HG02973 (cell line): Measurements from ENCODE around the gene DOLK.

ENCODE experiments used
- ATAC-seq: cut with Tn5 transposase; IDR thresholded peaks from one replicate; pipeline ENCODE4 v1.9.1; 2021; ENCODE audit warnings: moderate library complexity; ENCODE audit not compliant: unreplicated experiment

The DOLK gene

GRCh38 chr9:128936171-128936865, 11.1 kb downstream of the DOLK start:
- no peak for ATAC-seq

- ATAC-seq = no peak
Measured at GRCh38 chr9:128933731-128934130, 13.7 kb downstream of the DOLK start.

GRCh38 chr9:128929560-128929959, 17.8 kb downstream of the DOLK start:
- ATAC-seq = no peak

- ATAC-seq = no peak
Measured at GRCh38 chr9:128928624-128929023, 18.8 kb downstream of the DOLK start.

GRCh38 chr9:128927731-128928411, 19.5 kb downstream of the DOLK start:
- ATAC-seq = no peak

GRCh38 chr9:128923493-128923883, 23.9 kb downstream of the DOLK start:
- no peak for ATAC-seq

GRCh38 chr9:128921881-128922763, 25.3 kb downstream of the DOLK start:
- no peak for ATAC-seq

- ATAC-seq = no peak
Measured at GRCh38 chr9:128920381-128921058, 26.9 kb downstream of the DOLK start, which contains the start of gene PHYHD1. PHYHD1 (plus strand) TSS chr9:128920982; CDS start chr9:128922324, 1,342 bp downstream.

- no peak for ATAC-seq
Measured at GRCh38 chr9:128919402-128920089, 27.9 kb downstream of the DOLK start.

GRCh38 chr9:128918921-128919320, 28.5 kb downstream of the DOLK start:
- ATAC-seq = no peak

GRCh38 chr9:128917151-128917849, 30.1 kb downstream of the DOLK start:
- no peak for ATAC-seq

GRCh38 chr9:128916745-128917144, 30.7 kb downstream of the DOLK start:
- no peak for ATAC-seq

GRCh38 chr9:128916204-128916603, 31.2 kb downstream of the DOLK start:
- ATAC-seq = no peak

- ATAC-seq = no peak
Measured at GRCh38 chr9:128913995-128914772, 33.2 kb downstream of the DOLK start.

GRCh38 chr9:128913048-128913900, 34.1 kb downstream of the DOLK start:
- no peak for ATAC-seq

- ATAC-seq = no peak
Measured at GRCh38 chr9:128912270-128912853, 35.0 kb downstream of the DOLK start.

GRCh38 chr9:128911529-128912035, 35.8 kb downstream of the DOLK start:
- ATAC-seq = no peak
